HTERT RPE-1 (cell line): Measurements from ENCODE around the gene C20orf144.

ENCODE experiments used
- in situ Hi-C: fragments of 300-500 bp; cut with MboI; formaldehyde crosslinking; loops from 4 replicates; pipeline ENCODE4 v1.14.3; 2020; ENCODE audit warnings: low sequenced_read_pairs

C20orf144 gene

DNA sequence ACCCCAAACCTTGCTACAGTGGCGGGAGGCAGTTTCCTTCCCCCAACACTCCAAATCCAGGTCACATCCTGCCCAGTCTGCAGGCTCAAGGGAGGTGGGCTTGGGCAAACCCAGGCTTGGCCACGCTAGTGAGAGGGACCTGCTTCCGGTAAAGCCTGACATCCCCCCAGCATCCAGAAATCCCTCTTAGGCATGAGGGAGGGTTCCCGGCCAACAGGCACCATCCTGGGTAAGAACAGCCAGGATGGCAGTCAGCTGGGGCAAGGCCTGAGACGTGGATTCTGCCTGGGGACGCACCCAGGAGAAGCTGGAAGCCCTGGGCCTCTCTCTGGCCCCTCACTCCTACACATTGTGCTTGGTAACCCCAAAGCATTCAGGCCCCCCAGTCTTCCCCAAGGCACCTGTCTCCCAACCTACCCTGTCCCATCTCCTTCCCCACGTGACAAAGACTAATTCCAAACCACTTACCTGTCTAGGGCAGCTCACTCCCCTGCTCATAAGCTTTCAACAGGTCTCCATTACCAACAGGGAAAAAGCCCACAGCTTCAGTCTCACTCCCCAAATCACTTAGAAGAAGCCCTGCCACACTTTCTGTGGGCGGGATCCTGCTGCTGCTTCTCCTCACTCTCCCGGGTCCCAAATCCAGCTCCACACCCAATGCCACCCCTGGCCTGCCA lies 2.1 kb downstream of the C20orf144 start:
- in situ Hi-C loops, result no loop called here

DNA sequence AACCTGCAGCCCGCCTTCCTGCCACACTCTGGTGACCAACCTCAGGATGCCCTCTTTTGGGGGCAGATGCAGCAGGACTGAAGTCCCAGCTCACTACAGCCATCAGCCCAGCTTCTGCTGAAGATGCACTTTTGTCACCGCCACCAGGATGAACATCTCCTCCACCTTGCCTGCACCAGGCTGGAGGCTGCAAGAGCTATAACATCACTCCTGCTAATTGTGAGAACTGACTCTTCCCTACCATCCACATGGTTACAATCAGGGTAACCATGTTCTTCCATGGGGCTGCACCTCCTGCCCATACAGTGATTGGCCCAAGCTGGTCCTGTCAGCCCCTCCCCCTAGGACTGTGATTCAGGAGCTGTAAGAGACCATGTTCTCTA lies 2.6 kb downstream of the C20orf144 start:
- in situ Hi-C loops, result no loop called here

DNA sequence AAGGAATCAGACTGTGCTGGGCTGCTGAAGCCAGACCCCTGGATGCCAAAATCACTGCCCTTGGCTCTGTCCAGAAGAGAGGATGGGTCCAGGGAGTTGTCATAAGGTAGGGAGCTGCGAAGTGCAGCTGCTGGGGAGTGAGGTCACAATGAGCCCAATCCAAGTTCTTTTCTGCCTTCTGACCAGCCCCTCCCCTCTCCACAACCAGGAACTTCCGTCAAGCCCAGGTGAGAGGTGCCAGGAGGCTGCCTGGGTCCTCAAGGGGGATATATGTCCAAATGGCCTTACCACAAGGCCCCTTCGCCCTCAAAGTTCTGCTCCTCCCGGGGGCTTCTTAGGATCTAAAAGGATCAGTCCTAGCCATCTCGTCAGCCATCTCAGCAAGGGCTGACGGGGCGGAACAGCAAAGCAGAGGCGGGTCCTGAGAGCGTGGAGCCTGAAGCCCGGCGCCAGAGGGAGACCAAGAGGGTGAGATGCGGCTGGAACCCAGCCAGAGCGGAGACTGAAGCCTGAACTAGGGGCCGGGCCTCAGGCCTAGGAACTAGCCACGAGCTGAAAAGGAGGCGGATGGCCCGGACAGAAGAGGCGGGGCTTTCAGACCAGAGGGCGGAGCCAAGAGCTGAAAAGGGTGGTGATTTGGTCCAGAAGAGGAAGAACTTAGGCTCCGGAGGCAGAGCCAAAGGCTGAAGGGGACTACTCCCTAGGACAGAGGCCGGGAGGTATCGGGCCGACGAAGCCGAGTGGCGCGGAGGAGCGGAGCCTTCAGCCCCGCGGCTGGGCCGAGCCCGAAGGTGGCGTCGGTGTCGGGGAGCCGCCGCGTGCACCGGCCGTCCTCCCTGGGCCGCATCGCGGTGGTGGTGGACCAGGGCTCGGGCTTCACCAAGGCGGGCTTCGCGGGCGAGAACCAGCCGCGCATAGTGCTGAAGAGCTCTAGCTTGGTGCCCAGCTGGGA lies 4.4 kb downstream of the C20orf144 start, which contains the start of gene ACTL10:
TSS of gene ACTL10 (plus strand) at position 651 of the 952 bp plus-strand sequence. CDS start 555 bp downstream, outside the sequence.
- in situ Hi-C loops, result no loop called here

DNA sequence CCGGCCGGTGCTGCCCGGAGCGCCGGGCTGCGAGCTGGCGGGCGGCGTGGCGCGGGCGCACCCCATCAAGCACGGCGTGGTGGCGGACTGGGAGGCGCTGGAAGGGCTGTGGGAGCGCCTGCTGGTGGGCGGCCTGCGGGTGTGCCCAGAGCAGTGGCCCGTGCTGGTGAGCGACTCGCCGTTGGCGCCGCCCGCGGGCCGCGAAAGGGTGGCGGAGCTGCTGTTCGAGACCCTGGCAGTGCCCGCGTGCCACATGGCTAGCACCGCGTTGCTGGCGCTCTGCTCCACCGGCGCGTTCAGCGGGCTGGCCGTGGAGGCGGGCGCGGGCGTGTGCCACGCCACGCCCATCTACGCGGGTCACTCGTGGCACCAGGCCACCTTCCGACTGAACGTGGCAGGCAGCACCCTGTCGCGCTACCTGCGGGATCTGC lies 5.1 kb downstream of the C20orf144 start:
- in situ Hi-C loops, result no loop called here

DNA sequence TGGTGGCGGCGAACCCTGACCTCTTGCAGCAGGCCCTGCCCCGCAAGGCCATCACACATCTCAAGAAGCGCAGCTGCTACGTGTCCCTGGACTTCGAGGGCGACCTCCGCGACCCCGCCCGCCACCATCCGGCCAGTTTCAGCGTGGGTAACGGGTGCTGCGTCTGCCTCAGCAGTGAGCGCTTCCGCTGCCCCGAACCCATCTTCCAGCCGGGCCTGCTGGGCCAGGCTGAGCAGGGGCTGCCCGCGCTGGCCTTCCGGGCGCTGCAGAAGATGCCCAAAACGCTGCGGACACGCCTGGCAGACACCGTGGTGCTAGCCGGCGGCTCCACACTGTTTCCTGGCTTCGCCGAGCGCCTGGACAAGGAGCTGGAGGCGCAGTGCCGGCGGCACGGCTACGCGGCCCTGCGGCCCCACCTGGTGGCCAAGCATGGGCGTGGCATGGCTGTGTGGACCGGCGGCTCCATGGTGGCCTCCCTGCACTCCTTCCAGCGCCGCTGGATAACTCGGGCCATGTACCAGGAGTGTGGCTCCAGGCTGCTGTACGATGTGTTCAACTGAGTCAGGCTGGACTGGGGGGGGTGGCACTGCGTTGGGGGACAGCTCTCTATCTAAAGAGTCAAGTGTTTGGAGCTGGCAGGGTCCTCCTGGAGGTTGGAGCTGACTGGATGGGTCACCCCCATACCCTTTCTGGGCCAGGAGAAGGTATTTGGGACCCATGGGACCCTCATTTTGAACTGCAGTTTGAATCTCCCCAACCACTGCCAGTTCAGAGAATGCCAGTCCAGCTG lies 5.7 kb downstream of the C20orf144 start:
- in situ Hi-C loops, result no loop called here

DNA sequence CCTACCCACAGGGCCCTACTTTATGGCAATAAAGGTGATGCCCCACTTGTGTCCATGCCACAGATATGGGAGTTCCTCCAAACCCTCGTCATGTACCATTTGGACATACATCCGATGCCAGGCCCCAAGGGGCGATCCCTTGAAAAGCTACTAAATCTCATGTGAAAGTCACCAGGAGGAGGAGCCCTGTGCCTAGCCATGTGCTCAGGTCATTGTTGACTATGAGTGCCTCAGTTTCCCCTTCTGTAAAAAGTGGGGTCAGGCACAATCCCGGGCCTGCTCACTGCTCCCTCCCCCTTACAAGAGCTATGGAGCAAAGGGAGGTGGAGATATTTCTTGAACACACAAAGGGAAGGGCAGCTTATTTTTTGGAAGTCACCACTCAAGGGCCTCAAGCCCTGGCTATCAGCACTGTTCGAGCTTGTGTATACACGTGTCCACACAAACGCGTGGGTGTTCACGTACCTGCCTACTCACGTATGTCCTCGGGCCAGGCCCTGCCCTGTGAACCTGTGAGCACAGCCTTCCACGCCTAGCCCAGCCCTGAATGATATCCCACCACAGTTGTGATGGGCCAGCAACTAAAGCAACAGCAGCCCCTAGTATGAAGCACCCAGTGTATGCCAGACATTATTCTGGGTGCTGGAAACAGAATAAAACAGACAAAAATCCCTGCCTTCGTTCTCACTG lies 6.5 kb downstream of the C20orf144 start:
- in situ Hi-C loops, result no loop called here

DNA sequence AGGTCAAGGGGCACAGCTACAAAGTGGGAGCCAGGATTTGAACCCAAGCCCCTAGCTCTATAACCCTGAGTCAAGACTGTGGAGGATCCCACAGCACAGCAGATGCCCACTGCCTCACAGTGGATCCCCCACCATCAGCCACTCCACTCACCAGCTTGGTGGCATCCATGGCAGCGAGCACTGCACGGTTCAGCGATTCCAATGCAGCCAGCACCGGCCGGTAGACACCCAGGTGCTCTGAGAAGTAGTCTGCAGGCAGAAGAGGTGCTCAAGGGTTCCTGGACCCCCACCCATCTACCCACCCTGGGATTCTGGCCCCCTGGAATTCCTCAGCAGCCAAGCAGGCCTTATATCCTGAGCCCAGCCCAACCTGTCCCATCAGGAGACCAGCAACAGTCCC lies 7.1 kb downstream of the C20orf144 start:
- in situ Hi-C loops, result no loop called here

DNA sequence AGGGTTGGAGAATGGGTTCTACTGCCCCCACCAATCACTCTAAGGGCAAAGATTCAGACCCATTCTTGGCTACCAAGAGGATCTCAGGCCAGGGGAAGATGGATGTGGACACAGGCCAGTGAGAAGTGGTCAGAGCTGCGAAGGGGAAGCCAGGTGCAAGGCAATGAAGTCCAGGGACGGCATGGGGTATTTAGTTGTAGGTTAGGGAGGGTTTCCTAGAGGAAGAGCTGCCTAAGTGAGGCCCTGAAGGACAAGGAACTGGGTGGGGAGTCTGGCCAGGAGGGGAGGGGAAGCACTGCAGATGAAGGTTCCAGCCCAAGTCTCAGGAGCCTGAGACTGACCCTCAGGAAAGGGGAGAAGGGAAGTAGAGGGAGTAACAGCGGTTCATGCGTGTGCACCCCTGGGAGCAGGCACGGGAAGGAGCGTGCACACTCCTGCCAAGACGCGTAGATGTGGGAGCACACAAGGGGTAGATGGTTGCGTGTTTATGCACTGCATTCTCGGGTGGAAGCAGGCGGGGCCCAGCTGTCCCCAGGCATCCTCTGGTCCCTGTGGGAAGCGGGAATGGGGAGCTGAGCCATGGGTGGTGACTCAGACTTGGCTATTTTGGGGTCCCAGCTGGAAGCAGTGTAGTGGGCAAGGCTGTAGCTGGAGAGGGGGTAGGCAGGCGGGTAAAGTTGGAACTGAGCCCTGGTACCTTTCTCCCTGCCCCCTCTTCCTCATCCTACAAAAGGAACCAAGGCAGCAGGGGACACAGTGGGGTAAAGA lies 7.9 kb downstream of the C20orf144 start:
- in situ Hi-C loops, result no loop called here

DNA sequence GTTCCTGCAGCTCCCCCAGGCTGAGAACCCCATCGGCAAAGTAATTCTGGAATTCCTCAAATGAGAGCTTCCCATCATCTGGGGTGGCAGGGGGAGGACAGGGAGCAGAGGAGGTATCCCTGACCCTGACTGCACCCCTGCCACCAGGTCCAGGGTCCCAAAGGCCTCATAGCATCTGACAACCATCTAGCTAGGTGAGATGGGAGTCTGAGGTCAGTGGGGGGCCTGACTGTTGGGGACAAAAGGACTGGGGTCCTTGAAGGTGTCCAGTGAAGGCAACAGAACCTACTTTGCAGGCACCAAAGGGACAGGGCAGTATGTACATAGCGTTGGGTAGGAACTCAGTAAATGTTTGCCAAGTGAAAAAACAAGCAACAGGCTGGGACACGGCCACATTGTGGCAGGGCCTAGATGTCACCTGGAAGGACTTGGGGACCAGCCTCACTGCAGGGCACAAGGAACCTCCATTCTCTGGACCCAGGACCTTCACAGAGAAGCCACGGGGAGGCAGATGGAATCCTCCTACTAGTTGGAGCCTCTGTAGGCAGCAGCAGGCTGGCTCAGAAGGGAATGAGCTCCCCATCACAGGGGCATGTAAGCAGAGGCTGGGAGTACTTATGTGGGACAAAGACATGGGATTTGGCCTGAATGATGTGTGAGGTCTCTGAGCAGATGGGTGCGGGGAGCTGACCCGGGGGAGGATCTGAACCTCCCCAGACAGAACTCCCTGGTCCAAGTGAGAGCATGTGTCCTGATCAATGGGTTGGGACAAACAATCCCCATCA lies 8.8 kb downstream of the C20orf144 start:
- in situ Hi-C loops, result no loop called here

DNA sequence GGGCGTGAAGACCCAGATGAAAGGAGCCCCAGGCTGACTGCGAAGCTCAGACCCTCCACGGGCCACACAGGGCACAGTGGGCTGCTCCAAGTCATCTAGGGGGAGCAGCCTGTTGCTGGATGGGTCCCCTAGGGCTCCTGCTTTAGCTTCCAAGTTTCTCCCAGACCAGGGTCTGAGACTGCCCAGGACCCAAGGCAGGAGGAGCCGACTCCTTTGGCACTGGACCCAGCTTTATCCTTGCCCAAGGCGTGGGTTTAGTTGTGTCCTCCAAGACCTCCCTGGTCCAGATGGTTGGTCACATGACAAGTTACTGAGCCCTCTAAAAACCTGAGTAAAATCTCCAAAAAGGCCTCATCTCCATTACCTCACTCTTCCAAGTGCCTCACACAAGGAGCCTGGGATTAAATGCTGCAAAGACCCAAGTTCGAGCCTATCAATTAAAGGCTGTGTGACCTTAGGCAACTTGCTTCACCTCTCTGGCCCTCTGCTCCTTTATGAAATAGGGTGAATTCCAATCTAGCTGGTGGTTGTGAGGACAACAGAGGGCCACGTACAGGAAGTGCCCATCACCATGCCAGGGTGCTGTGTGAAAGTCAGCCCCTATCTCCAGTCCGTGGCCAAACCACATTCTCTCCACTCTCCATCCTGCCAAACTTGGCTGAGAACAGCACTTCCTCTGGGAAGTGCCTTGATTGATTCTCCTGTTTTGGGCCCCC lies 9.6 kb downstream of the C20orf144 start:
- in situ Hi-C loops, result no loop called here

DNA sequence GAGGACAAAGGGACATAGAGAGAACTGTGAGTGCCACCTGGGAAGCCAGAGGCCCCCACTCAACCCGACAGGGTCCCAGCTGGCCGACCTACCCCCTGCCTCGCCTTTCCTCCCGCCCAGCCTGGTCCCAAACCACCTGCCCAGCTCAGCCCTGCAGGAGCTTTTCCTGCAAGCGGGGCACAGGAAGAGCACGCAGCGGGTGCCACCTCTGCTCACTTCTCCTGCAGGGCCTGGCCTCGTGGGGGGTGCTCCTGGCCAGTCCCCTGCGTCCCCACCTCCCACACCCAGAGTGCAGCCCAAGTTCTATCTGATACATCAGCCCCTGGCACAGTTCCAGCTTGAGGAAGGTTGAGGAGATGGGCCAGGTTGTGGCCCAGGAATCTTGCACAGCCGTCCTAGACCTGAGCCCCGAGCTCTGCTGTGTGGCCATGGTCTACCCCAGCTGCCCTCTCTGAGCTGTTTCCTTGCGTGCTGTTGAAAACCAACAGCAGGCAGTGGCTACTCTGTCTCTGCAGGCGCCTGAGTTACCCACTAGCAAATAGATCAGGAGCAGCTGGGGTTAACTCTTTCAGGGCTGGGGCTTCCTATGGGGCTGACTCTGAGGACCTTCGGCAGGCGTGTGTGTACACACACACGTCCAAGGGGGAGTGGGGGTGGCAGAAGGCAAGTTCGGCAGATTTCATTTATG lies 10.4 kb downstream of the C20orf144 start:
- in situ Hi-C loops, result no loop called here

DNA sequence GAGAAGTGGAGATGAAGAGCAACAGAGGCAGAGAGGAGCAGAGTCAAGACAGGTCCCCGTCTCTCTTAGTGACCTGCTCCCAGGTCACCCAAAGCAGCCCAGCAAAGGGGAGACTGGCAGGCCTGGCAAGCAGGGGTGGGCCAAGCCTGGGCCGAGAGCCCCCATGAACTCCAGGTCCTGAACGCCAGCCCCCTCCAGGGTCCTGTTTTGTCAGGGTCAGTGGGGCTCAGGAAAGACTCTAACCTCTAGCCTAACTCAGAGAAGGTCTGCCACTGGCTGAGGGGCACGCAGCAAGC lies 10.9 kb downstream of the C20orf144 start:
- in situ Hi-C loops, result no loop called here

DNA sequence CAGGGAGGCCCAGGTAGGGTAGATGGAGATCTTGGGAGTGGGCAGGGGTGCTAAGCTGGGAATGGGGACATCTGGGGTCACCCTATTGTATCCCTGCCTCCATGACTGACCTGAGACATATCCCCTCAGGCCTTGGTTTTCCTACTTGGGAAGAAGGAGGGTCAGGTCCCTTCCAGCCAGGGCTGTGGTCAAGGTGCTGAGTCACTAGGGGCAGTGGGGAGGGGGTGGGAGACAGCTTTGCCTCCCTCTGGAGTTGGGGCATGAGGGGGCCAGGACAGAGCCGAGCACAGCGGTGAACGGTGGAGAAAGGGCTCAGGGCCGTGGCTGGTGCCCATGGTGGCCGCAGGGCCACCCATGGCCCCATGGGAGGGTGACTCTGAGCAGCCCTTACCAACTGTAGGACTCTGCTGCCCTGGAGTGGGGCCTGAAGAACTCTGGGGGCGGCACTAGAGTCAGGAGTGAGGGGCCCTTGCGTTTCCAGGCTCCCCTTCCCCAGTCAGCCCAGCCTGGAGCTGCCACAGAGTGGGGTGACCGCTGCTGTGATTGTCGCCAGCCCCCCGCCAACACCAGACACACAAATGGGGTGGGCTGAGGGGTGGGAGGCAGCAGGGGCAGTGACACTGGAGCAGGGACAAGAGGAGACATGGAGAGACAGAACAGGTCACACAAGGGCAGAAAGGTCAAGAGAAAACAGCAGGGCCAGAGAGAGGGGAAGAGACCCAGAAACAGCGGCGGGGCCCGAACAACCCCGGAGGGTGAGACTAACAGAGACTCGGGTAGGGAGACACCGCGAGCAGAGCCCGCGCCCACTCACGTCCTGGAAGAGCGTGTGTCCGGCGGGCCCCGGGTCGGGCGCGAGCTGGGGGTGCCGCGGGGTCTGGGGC lies 11.5 kb downstream of the C20orf144 start:
- in situ Hi-C loops, result no loop called here

DNA sequence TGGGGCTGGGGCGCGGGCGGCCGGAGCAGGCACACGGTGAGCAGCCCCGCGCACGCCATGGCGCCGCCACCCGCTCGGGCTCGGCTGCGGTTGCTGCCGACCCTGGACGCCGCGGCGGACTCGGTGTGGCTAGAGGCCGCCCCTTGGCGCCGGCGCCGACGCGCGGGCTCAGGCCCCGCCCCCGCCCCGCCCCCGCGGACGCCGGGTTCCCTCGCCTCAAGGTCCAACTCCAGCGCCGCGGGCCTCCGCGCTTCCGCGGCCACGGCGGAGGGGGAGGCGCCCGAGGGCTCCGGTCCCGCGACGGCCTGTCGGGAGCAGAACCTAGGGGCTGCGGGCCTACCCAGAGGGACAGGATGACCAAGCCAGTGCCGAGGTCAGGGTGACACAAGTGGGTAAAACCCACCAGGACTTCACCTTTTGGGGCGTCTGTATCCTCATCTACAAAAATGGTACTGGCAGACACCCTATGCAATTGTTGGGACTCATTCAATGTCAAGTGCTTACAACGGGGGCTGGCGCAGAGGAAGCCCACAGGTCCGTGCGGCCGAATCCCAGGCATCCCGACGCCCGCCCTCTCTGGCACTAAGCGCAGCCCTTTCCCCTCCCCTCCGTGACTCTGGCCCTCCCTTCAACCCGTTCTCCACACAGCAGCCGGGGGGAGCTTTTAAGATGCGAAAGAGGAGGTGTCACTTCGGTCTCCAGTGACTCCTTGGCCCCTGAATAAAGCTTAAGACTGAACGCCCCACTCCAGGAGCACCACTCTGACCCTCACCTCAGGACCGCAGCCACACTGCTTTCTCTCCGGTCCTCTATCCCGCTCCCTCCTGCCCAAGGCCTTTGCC lies 12.4 kb downstream of the C20orf144 start, which contains the start of gene NECAB3:
TSS of gene NECAB3 (minus strand) at position 135 of the 842 bp plus-strand sequence. CDS start at position 59, 76 bp downstream.
- in situ Hi-C loops, result no loop called here

DNA sequence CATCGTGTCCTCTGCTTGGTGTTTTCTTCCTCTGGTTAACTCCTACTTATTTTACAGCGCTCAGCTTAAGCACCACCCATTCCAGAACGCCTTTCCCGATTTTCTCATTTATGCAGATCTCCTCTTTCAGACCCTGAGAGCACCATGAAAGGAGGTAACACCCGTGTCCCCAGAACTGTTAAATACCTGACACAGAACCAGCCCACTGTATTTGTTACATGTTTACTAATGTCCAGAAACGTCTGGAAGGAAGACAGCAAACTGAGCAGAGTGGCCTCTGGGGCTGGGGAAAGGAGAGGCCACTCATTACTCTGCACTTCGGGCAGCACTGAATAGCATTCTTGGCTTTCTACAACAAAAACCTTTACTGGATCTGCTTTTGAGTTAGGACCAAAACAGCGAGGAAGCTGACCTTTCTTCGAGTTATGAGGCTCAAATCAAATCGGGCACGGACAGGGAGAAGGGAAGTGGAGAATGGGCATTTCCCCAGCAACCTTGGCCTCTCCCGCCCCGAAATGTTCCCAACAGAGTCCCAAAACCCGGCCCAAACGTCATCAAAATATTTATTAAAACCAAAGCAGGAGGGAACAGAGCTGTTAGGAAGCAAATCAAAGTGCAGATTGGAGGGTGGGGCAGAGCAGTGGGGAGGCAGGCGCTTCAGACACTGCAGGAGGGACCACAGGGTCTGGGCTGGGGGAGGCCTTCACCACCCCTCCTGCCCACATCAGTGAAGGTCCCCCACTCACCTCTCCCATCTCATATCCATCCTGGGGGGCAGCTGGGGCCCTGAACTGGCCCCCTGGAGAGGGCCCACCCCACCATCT lies 13.2 kb downstream of the C20orf144 start:
- in situ Hi-C loops, result no loop called here
